HepG2 (cell line): ENCODE data around the gene CDC14B. TPM values are rescaled to one million over a fixed set of nuclear protein-coding genes. Genes with fewer than 3 reads are reported as not detected.

Experiments used
- AGO2 ChIP-seq: fragments of 200-400 bp; formaldehyde crosslinking; optimal IDR thresholded peaks from 2 replicates; pipeline ENCODE3; 2017; ENCODE audit warnings: mild to moderate bottlenecking, low read depth, low read length, moderate library complexity
- ARHGAP35 ChIP-seq: sonication (generic); formaldehyde crosslinking; IDR thresholded peaks from 2 replicates; pipeline ENCODE4 v1.9.0; 2022; ENCODE audit warnings: mild to moderate bottlenecking, inconsistent platforms, moderate library complexity, missing genetic modification reagents, borderline replicate concordance
- CBX5 ChIP-seq: sonication (generic); formaldehyde crosslinking; IDR thresholded peaks from 2 replicates; pipeline ENCODE4 v1.4.0; 2020; ENCODE audit warnings: missing genetic modification reagents, borderline replicate concordance
- CC2D1A ChIP-seq: sonication (generic); formaldehyde crosslinking; IDR thresholded peaks from 2 replicates; pipeline ENCODE4 v1.8.1; 2023; ENCODE audit warnings: mild to moderate bottlenecking, missing genetic modification reagents
- ELF4 ChIP-seq: sonication (generic); formaldehyde crosslinking; IDR thresholded peaks from 2 replicates; pipeline ENCODE4 v1.5.0; 2020; ENCODE audit warnings: missing genetic modification reagents, mild to moderate bottlenecking, moderate library complexity, borderline replicate concordance
- FOXC1 ChIP-seq: sonication (generic); formaldehyde crosslinking; IDR thresholded peaks from 2 replicates; pipeline ENCODE4 v1.8.0; 2022; ENCODE audit warnings: mild to moderate bottlenecking, missing genetic modification reagents, borderline replicate concordance
- JDP2 ChIP-seq: sonication (generic); formaldehyde crosslinking; IDR thresholded peaks from 2 replicates; pipeline ENCODE4 v1.8.1; 2022; ENCODE audit warnings: missing genetic modification reagents, borderline replicate concordance
- MZF1 ChIP-seq: sonication (generic); formaldehyde crosslinking; IDR thresholded peaks from 2 replicates; pipeline ENCODE4 v1.8.1; 2023; ENCODE audit warnings: mild to moderate bottlenecking, missing genetic modification reagents, borderline replicate concordance
- PHB2 ChIP-seq: fragments of 450-650 bp; IDR thresholded peaks from 2 replicates; pipeline ENCODE4 v1.6.1; 2018; ENCODE audit not compliant: partially characterized antibody
- PPARG ChIP-seq: conservative IDR thresholded peaks from 2 replicates; pipeline ENCODE4 v1.6.1; 2016; ENCODE audit warnings: missing biosample characterization, missing genetic modification reagents
- RCOR2 ChIP-seq: IDR thresholded peaks from 2 replicates; pipeline ENCODE4 v1.6.1; 2016; ENCODE audit warnings: missing biosample characterization, missing genetic modification reagents
- SIN3A ChIP-seq: IDR thresholded peaks from 2 replicates; pipeline ENCODE4 v1.6.1; 2011; ENCODE audit warnings: low read depth, mild to moderate bottlenecking, control low read depth, low read length, borderline replicate concordance
- SMYD3 ChIP-seq: sonication (generic); formaldehyde crosslinking; IDR thresholded peaks from 2 replicates; pipeline ENCODE4 v1.8.1; 2023; ENCODE audit warnings: mild to moderate bottlenecking, missing genetic modification reagents
- SOX5 ChIP-seq: IDR thresholded peaks from 2 replicates; pipeline ENCODE4 v1.6.1; 2016; ENCODE audit warnings: borderline replicate concordance
- ZBTB20 ChIP-seq: sonication (generic); formaldehyde crosslinking; IDR thresholded peaks from 2 replicates; pipeline ENCODE4 v1.8.1; 2023; ENCODE audit warnings: missing genetic modification reagents, low read depth, mild to moderate bottlenecking, borderline replicate concordance
- ZFP1 ChIP-seq: IDR thresholded peaks from 2 replicates; pipeline ENCODE4 v1.6.1; 2016
- ZFP36 ChIP-seq: fragments of 150-350 bp; IDR thresholded peaks from 2 replicates; pipeline ENCODE4 v1.6.1; 2018; ENCODE audit warnings: borderline replicate concordance, low read length, low read depth; ENCODE audit not compliant: partially characterized antibody
- ZNF530 ChIP-seq: sonication (generic); formaldehyde crosslinking; IDR thresholded peaks from 2 replicates; pipeline ENCODE4 v1.5.0; 2020; ENCODE audit warnings: low read depth, mild to moderate bottlenecking, missing genetic modification reagents
- ZNF672 ChIP-seq: sonication (generic); formaldehyde crosslinking; IDR thresholded peaks from 2 replicates; pipeline ENCODE4 v1.8.1; 2022; ENCODE audit warnings: missing genetic modification reagents
- ZNF674 ChIP-seq: sonication (generic); formaldehyde crosslinking; IDR thresholded peaks from 2 replicates; pipeline ENCODE4 v1.5.0; 2020; ENCODE audit warnings: low read depth, mild to moderate bottlenecking, missing genetic modification reagents
- polyA plus RNA-seq, 8 experiments: library from polyadenylated mRNA; depleted of rRNA in 3 of 8; stranded (reverse) in 7 of 8; unstranded in 1 of 8; fragments of >200 nt; fragmentation: Illumina TruSeq in 4 of 8; extraction: Trizol in 4 of 8; gene quantifications; 2 replicates each; pipeline versions ENCODE4 v1.2.1 to v1.2.3, GENCODE V29; 2011 to 2016; ENCODE audit warnings: low read depth in 4 of 8, missing spikeins in 1 of 8, mixed read lengths in 1 of 8; ENCODE audit not compliant: insufficient read depth in 1 of 8
- total RNA-seq, 5 experiments: library from RNA; depleted of rRNA; stranded (reverse); fragments of >200 nt; fragmentation: Illumina TruSeq; extraction: Trizol; gene quantifications; 2 replicates each; pipeline ENCODE4 v1.2.3, GENCODE V29; 2016; ENCODE audit warnings: low read depth in 1 of 5
- TF ChIP-seq, protein P1 (sequence below): sonication (generic); formaldehyde crosslinking; IDR thresholded peaks from 2 replicates; pipeline ENCODE4 v1.9.0; 2021; ENCODE audit warnings: missing genetic modification reagents, borderline replicate concordance
- TF ChIP-seq, protein P2 (sequence below): sonication (generic); formaldehyde crosslinking; IDR thresholded peaks from 2 replicates; pipeline ENCODE4 v1.4.0; 2020; ENCODE audit warnings: missing genetic modification reagents
- TF ChIP-seq, protein P3 (sequence below): sonication (generic); formaldehyde crosslinking; IDR thresholded peaks from 2 replicates; pipeline ENCODE4 v1.5.1; 2020; ENCODE audit warnings: missing genetic modification reagents, mild to moderate bottlenecking, borderline replicate concordance
- TF ChIP-seq, protein P4 (sequence below), 2 experiments: sonication (generic) in 1 of 2; formaldehyde crosslinking in 1 of 2; IDR thresholded peaks; 2 replicates each; pipeline versions ENCODE4 v1.5.1 to v1.6.1; 2011 to 2020; ENCODE audit warnings: borderline replicate concordance in 1 of 2, low read depth in 1 of 2, low read length in 1 of 2, mild to moderate bottlenecking in 1 of 2, missing genetic modification reagents in 1 of 2, moderate library complexity in 1 of 2

Gene CDC14B
- total and polyA plus RNA-seq, 2 of the 13 experiments (the other 11 are each of a cell fraction or from before 2014, with no cell fraction given), result 25.8 to 33.3 TPM

DNA sequence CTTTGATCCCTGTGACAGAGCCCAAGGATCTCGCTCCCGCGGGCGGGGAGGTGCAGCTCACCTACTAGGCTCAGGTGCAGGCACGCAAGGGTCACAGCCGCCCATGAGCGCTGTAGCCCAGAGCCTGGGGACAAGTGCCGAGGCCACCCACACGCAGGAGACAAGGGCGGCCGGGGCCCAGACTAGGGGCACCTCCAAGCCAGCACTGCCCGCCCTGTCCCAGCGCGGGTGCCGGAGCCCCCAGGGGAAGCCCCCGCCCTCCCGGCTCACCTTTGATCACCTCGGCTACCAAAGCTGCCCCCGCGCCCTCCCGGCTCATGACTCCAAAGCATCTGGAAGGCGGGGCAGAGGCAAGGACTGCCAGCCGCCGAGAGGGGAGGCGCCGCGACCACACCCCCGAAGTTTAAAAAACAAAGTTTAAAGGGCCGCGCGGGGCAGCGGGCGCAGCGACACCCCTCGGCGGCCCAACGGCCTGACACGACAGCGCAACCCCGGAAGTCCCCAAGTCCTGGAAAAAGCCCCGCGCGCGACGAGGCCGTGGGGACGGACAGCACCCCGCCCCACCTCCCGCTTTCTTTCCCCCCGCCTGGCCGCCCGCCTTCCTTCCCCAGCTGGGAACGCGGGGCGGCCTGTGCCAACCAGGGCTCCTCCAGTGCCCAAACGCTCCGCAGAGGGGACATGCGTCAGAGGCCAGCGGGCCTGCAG is 53.0 kb downstream of the CDC14B start (continued):
- TF ChIP-seq AGO2 (peak; percentile 87), SOX5 (peak; percentile 52; the same call in 1 of the 2 replicates), ELF4 (CRISPR knock-in tag) (peak; percentile 94; the same call in 1 of the 2 replicates), ZFP36 (no peak), PPARG (CRISPR knock-in tag) (peak; percentile 34), ZFP1 (CRISPR knock-in tag) (peak; percentile 81), ZNF672 (CRISPR knock-in tag) (no peak), FOXC1 (CRISPR knock-in tag) (no peak; the same call in 1 of the 2 replicates), JDP2 (CRISPR knock-in tag) (no peak), CBX5 (CRISPR knock-in tag) (no peak; the same call in 1 of the 2 replicates), CC2D1A (CRISPR knock-in tag) (no peak), PHB2 (no peak), ZNF530 (CRISPR knock-in tag) (no peak), RCOR2 (CRISPR knock-in tag) (peak; percentile 76), ARHGAP35 (no peak; the same call in 1 of the 2 replicates), ZNF674 (CRISPR knock-in tag) (no peak), SMYD3 (CRISPR knock-in tag) (no peak), MZF1 (no peak), ZBTB20 (CRISPR knock-in tag) (no peak), SIN3A (peak; percentile 80; the same call in 1 of the 2 replicates)
- TF ChIP-seq, protein P1, sequence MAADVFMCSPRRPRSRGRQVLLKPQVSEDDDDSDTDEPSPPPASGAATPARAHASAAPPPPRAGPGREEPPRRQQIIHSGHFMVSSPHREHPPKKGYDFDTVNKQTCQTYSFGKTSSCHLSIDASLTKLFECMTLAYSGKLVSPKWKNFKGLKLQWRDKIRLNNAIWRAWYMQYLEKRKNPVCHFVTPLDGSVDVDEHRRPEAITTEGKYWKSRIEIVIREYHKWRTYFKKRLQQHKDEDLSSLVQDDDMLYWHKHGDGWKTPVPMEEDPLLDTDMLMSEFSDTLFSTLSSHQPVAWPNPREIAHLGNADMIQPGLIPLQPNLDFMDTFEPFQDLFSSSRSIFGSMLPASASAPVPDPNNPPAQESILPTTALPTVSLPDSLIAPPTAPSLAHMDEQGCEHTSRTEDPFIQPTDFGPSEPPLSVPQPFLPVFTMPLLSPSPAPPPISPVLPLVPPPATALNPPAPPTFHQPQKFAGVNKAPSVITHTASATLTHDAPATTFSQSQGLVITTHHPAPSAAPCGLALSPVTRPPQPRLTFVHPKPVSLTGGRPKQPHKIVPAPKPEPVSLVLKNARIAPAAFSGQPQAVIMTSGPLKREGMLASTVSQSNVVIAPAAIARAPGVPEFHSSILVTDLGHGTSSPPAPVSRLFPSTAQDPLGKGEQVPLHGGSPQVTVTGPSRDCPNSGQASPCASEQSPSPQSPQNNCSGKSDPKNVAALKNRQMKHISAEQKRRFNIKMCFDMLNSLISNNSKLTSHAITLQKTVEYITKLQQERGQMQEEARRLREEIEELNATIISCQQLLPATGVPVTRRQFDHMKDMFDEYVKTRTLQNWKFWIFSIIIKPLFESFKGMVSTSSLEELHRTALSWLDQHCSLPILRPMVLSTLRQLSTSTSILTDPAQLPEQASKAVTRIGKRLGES, result 0 out of 2 replicates have a peak, but pooled peaks have one; percentile 49
- TF ChIP-seq, protein P2, sequence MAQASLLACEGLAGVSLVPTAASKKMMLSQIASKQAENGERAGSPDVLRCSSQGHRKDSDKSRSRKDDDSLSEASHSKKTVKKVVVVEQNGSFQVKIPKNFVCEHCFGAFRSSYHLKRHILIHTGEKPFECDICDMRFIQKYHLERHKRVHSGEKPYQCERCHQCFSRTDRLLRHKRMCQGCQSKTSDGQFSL (CRISPR knock-in tag), result no peak
- TF ChIP-seq, protein P3, sequence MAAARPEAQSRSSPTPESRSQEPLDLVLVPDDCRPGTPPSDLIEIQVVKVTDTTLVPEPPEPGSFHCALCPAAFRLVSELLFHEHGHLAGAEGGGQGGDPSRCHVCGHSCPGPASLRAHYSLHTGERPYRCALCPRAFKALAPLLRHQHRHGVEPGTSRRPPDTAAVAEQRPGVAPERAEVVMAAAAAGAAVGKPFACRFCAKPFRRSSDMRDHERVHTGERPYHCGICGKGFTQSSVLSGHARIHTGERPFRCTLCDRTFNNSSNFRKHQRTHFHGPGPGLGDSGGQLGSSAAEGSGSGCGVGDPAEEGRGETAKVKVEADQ (CRISPR knock-in tag), result no peak
- TF ChIP-seq, protein P4, sequence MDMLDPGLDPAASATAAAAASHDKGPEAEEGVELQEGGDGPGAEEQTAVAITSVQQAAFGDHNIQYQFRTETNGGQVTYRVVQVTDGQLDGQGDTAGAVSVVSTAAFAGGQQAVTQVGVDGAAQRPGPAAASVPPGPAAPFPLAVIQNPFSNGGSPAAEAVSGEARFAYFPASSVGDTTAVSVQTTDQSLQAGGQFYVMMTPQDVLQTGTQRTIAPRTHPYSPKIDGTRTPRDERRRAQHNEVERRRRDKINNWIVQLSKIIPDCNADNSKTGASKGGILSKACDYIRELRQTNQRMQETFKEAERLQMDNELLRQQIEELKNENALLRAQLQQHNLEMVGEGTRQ (IDR thresholded peaks at IDR 0.05; ENCODE audit: low read depth, low read length), result no peak
- TF ChIP-seq, protein P4 (CRISPR knock-in tag; IDR thresholded peaks at IDR 0.05; ENCODE audit: borderline replicate concordance), result no peak
